Measurements from ENCODE around the gene TOLLIP.
A peak's percentile ranks its signal among the peaks of the same experiment; 100 is the strongest.
"Not testable (repeated sequence)": the region's sequence is repeated elsewhere in the genome, so short reads cannot be mapped to it uniquely, and the experiment has no call there.

The TOLLIP gene

GRCh38 chr11:1309498-1310317 lies at the start of gene TOLLIP:
Gene TOLLIP (minus strand): TSS chr11:1309632. CDS start chr11:1309498, 134 bp downstream.
- DNase-seq, result peak; percentile 98

DNA sequence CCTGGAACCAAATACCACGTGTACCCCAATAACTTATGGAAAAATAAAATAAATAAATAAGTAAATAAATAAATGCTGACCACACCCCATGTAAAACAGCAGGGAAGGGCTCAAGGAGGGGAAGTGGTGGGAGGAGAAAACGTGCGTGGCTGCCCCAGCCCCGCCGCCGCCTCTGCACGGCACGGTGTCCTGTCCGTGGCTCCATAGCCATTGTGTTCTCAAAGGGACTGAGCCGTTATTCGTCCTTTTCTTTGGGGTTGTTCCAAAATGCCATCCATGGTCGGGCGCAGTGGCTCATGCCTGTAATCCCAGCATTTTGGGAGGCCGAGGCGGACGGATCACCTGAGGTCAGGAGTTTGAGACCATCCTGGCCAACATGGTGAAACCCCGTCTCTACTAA lies 49.5 kb upstream of the TOLLIP start:
- not testable (repeated sequence) for DNase-seq

DNA sequence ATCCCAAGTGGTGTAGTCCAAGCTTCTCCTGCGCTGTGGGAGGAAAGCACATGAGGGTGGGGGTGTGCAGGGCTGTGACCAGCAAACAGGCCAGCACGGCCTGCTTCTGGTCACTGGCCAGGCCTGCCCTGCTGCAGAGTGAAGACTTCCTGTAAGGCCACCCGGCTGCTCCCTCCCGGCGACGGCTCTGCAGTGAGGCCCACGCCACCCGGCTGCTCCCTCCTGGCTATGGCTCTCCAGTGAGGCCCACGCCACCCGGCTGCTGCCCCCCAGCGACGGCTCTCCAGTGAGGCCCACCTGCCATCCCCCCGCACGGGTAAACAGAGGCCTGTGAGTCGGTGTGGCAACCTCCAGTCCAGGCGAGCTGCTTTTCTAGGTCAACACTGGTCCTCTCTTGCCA lies 48.9 kb upstream of the TOLLIP start:
- peak; percentile 66 for DNase-seq

- no peak for DNase-seq
Observed at GRCh38 chr11:1356478-1356960, 47.1 kb upstream of the TOLLIP start.

DNA sequence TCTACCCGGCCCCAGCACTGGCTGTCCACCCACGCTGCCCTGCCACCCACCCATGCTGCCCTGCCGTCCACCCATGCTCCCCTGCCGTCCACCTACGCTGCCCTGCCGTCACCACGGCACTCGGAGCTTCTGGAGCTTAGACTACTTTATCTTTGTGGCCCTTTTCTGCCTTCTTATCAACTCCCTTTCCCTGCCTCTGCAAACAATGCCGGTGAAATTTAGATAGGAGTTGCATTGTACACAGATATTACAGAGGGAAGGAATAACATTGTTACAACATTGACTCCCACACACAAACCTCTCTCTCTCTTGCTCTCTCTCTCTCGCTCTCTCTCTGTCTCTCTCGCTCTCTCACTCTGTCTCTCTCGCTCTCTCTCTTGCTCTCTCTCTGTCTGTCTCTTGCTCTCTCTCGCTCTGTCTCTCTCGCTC lies 46.6 kb upstream of the TOLLIP start:
- no peak for DNase-seq

DNA sequence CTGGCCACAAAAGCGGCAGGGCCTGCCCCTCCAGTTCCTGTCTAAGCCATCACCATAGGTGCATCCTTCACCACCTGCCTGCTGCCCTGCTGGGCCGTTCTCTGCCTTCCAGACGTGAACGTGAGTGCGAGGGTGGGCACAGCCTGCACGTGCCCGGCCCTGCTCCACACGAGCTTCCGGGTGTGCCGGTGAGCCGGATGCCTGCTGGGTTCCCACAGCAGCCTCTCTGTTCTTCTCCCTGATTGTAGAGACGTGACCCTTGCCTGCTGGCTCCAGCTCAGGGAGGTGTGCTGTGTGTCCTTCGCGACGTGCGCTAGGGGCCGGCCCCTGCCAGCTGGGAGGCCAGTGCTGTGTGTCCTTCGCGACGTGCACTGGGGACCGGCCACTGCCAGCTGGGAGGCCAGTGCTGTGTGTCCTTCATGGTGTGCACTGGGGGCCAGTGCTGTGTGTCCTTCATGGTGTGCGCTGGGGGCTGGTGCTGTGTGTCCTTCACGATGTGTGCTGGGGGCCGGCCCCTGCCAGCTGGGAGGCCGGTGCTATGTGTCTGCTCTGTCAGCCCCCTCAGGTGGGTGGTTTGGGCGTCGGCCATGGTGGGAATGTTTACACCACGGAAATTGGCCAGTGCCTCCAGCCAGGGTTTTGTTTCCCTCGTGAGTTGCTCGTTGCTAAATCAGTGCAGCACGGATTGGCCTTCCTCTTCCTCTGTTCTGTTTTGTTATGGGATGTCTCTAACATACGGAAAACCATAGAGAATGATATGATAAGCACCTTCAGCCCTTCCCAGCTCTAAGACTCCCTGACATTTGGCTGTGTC lies 44.9 kb upstream of the TOLLIP start:
- DNase-seq, result no peak

DNA sequence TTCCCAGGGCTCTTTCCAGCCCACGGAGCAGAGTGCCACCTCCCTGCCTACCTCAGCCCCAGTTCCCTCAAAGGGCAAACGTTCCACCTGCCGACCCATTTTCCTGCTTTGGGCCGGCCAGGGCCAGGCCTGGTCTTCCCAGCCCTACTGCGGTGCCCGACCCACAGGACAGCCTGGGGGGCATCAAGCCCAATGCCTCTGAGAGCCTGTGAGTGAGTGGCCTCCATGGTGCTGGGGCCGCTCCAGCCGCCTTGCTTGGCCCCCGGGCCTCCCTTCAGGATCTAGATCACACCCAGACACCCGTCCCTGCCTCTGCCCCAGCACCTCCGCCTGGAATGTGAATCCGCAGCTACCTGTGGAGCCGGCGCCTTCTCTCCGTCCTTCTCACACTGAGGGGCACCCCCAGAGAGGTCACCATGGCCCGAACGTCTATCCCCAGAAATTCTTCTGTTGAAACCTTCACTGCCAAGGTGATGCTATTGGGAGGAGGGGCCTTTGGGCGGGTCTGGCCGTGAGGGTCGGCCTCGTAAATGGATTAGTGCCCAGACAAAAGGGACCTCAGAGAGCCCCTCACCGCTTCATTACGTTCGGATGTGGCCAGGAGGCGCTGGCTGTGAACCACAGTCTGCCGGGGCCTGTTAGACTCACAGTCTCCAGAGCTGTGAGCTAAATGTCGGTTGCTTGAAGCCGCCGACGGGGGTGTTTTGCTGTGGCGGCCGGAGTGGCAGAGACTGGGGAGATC lies 44.1 kb upstream of the TOLLIP start:
- no peak for DNase-seq

- no peak for DNase-seq
Observed at GRCh38 chr11:1352696-1353382, 43.4 kb upstream of the TOLLIP start.

GRCh38 chr11:1351278-1351937 lies 42.0 kb upstream of the TOLLIP start:
- no peak for DNase-seq

GRCh38 chr11:1350086-1350725 lies 40.8 kb upstream of the TOLLIP start:
- DNase-seq, result no peak

DNA sequence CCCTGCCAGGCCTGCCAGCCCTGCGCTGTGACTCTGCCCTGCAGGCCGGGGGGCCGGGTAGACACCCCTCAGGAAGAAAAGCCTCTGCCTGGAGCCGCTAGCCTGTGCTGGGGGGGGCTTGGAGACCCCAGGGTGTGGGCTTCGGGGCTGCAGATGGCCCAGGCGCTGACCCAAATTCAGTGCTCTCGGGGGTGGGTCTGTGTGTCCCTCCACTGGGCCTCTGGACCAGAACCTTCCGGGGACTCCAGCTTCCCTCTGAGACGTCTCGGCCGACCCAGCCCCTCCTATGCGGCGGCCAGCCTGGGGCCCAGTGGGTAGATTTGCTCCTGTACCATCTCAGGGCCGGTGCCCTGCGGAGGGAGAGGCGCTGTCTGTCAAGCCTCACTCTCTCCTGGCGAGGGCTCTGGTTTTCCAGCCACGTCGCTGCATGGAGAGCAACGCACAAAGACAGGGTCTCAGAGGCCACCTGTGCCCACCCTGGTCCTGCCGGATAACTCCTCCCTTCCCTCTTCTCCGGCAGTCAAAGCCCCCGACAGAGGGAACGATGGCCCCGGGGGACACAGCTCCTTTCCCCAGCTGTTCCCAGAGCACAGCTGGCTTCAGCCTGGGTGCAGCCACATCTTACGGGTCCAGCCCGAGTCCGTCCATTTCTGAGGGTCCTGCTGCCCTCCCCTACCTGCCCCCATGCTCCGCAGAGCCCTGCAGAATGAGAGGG lies 40.1 kb upstream of the TOLLIP start:
- no peak for DNase-seq

DNA sequence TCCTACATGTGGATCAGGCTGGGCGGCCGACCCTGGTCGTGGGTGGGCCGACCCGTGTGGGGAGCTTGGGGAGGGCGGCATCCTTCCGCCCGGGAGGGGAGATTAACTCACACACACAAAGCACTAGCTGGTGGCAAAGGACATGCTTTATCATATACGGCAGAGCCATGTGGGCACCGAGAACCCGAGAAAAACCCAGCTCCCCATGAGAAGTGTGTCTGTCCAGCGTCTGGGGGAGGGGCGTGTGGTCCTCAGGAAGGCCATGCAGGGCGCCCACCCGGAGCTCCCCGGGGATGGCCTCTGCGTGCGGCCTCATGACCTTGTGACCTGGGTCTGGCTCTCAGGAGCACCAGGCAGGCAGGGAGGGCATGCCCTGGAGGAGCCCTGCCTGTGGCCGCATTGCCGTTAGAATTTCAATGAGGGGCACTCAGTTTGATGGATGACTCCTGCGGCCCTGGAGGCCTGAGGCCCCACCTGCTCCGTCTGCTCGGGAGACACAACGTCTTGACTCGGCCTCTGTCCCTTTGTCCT lies 39.4 kb upstream of the TOLLIP start:
- no peak for DNase-seq

- no peak for DNase-seq
Observed at GRCh38 chr11:1348146-1348795, 38.8 kb upstream of the TOLLIP start.

DNA sequence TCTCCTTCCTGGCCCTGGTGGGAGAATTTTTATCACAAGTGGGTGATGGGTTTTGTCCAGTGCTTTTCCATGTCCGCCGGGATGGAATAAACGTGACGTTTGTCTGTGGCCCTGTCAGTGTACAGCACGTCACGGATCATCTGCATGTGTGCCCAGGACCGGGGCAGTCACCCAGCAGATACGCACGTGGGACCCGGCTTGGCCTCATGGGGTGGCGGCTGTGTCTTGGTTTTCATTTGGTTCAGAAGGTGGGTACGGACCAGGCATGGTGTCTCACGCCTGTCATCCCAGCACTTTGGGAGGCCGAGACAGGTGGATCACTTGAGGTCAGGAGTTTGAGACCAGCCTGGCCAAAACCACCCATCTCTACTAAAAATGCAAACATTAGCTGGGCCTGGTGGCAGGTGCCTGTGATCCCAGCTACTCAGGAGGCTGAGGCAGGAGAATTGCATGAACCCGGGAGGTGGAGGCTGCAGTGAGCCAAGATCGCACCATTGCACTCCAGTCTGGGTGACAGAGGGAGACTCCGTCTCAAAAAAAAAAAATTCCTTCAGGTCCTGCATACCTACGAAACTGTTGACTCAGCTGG lies 38.1 kb upstream of the TOLLIP start:
- not testable (repeated sequence) for DNase-seq

DNA sequence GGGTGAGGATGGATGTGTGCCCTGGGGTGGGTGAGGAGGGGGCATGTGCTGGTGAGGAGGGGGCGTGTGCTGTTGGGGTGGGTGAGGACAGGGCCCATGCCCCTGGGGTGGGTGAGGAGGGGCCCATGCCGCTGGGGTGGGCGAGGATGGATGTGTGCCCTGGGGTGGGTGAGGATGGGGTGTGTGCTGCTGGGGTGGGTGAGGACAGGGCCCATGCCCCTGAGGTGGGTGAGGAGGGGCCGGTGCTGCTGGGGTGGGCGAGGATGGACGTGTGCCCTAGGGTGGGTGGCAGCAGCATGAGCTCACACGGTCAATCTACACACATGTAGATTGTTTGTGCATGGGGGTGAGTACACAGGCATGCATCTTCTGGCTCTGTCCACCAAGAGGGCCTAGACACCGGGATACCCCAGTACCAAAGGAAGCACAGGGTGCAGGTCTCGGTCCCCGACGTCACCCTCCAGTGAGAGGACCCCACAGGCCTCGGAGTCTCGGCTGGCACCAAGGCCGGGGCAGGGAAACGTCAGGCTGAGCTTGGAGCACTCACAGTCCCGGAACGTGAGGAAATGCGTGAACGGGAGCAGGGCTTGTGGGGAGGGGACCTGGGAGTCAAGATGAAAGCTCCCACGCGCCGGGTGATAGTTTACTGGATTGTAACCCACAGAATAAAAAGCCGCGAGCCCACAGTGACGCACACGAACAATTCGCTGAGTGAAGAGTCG lies 37.4 kb upstream of the TOLLIP start:
- DNase-seq, result no peak

- no peak for DNase-seq
Observed at GRCh38 chr11:1345737-1346513, 36.5 kb upstream of the TOLLIP start.

DNA sequence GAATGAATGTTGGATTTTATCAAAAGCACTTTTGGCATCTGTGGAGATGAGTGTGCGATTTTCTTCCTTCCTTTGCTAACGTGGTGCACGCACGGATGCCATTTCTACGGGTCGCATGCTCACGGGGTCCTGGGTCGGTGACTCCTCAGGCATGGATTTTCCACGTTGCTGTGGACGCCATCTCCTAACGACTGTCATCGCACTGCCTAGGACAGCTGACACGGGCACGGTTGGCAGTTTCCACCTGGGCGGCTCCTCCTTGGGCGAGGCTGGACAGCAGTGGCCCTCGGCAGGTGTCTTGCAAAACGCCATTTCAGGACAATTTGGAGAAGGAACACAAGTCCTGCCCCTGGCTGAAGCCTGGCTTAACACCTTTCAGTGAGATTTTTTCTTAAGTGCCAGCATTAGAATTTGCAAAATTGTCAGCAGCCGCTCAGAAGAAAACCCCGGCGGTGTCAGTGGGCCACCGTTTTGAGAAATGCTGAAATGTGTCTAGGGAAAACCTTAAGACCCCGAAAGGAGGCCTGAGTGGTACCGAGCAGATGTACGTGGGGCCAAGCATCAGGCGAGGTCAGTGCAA lies 34.7 kb upstream of the TOLLIP start:
- no peak for DNase-seq
